ENCODE results near the gene USP13.

USP13 gene

GRCh38 chr3:179720196-179720595, 67.4 kb downstream of the USP13 start:
- Histone ChIP-seq H3K9ac (ENCODE audit: low read depth, low read length) (no peak overlapping the region), H3K4me3 (ENCODE audit: low read length) (no peak overlapping the region), H3K9me3 (ENCODE audit: insufficient read depth, low read depth, low read length) (no peaks in the 10 kb centered on the region), H3K27me3 (ENCODE audit: insufficient read depth, low read length) (no peaks in the 10 kb centered on the region), H3K4me1 (ENCODE audit: insufficient read depth, low read length) (peaks cover 18% of the 10 kb centered on the region), H3K36me3 (ENCODE audit: insufficient read depth, low read length) (peaks cover 25% of the 10 kb centered on the region), H3K27ac (ENCODE audit: low read depth, low read length) (no peak overlapping the region)
- WGBS: 79% methylated on average over 7 of the region's 8 CpGs

GRCh38 chr3:179723617-179724016, 70.8 kb downstream of the USP13 start:
- no peak overlapping the region for H3K9ac ChIP-seq (ENCODE audit: low read depth, low read length)
- H3K4me1 ChIP-seq (ENCODE audit: insufficient read depth, low read length): peaks cover 14% of the 10 kb centered on the region
- H3K9me3 ChIP-seq (ENCODE audit: insufficient read depth, low read depth, low read length): no peaks in the 10 kb centered on the region
- H3K4me3 ChIP-seq (ENCODE audit: low read length): no peak overlapping the region
- H3K36me3 ChIP-seq (ENCODE audit: insufficient read depth, low read length): peaks cover 35% of the 10 kb centered on the region
- H3K27ac ChIP-seq (ENCODE audit: low read depth, low read length): no peak overlapping the region
- H3K27me3 ChIP-seq (ENCODE audit: insufficient read depth, low read length): no peaks in the 10 kb centered on the region

GRCh38 chr3:179726075-179726699, 73.3 kb downstream of the USP13 start:
- no peaks in the 10 kb centered on the region for H3K9me3 ChIP-seq (ENCODE audit: insufficient read depth, low read depth, low read length)
- H3K27ac ChIP-seq (ENCODE audit: low read depth, low read length): no peak overlapping the region
- H3K27me3 ChIP-seq (ENCODE audit: insufficient read depth, low read length): no peaks in the 10 kb centered on the region
- no peak overlapping the region for H3K4me3 ChIP-seq (ENCODE audit: low read length)
- H3K9ac ChIP-seq (ENCODE audit: low read depth, low read length): no peak overlapping the region
- H3K4me1 ChIP-seq (ENCODE audit: insufficient read depth, low read length): no peaks in the 10 kb centered on the region
- H3K36me3 ChIP-seq (ENCODE audit: insufficient read depth, low read length): peaks cover 49% of the 10 kb centered on the region
- WGBS: 95% methylated on average over 5 of the region's 5 CpGs

GRCh38 chr3:179729086-179729485, 76.2 kb downstream of the USP13 start:
- Histone ChIP-seq H3K4me1 (ENCODE audit: insufficient read depth, low read length) (no peaks in the 10 kb centered on the region), H3K9ac (ENCODE audit: low read depth, low read length) (no peak overlapping the region), H3K9me3 (ENCODE audit: insufficient read depth, low read depth, low read length) (no peaks in the 10 kb centered on the region), H3K36me3 (ENCODE audit: insufficient read depth, low read length) (peaks cover 38% of the 10 kb centered on the region), H3K27me3 (ENCODE audit: insufficient read depth, low read length) (no peaks in the 10 kb centered on the region), H3K27ac (ENCODE audit: low read depth, low read length) (no peak overlapping the region), H3K4me3 (ENCODE audit: low read length) (no peak overlapping the region)
- WGBS: 92% methylated on average over 3 of the region's 3 CpGs

- H3K9ac ChIP-seq (ENCODE audit: low read depth, low read length): no peak overlapping the region
- H3K9me3 ChIP-seq (ENCODE audit: insufficient read depth, low read depth, low read length): no peaks in the 10 kb centered on the region
- no peak overlapping the region for H3K4me3 ChIP-seq (ENCODE audit: low read length)
- no peaks in the 10 kb centered on the region for H3K27me3 ChIP-seq (ENCODE audit: insufficient read depth, low read length)
- H3K4me1 ChIP-seq (ENCODE audit: insufficient read depth, low read length): no peaks in the 10 kb centered on the region
- H3K27ac ChIP-seq (ENCODE audit: low read depth, low read length): no peak overlapping the region
- peaks cover 38% of the 10 kb centered on the region for H3K36me3 ChIP-seq (ENCODE audit: insufficient read depth, low read length)
- 92% methylated on average over 1 of the region's 2 CpGs for WGBS
Observed at GRCh38 chr3:179729981-179730380, 77.1 kb downstream of the USP13 start.

- Histone ChIP-seq H3K27me3 (ENCODE audit: insufficient read depth, low read length) (no peaks in the 10 kb centered on the region), H3K9ac (ENCODE audit: low read depth, low read length) (no peak overlapping the region), H3K36me3 (ENCODE audit: insufficient read depth, low read length) (peaks cover 36% of the 10 kb centered on the region), H3K27ac (ENCODE audit: low read depth, low read length) (no peak overlapping the region), H3K9me3 (ENCODE audit: insufficient read depth, low read depth, low read length) (no peaks in the 10 kb centered on the region), H3K4me3 (ENCODE audit: low read length) (no peak overlapping the region), H3K4me1 (ENCODE audit: insufficient read depth, low read length) (no peaks in the 10 kb centered on the region)
- WGBS: 96% methylated on average over 3 of the region's 3 CpGs
Observed at GRCh38 chr3:179730506-179730905, 77.7 kb downstream of the USP13 start.

GRCh38 chr3:179731544-179731943, 78.7 kb downstream of the USP13 start:
- WGBS: 95% methylated on average over 9 of the region's 9 CpGs

GRCh38 chr3:179732661-179733348, 80.0 kb downstream of the USP13 start:
- Histone ChIP-seq H3K27me3 (ENCODE audit: insufficient read depth, low read length) (no peaks in the 10 kb centered on the region), H3K27ac (ENCODE audit: low read depth, low read length) (no peak overlapping the region), H3K9me3 (ENCODE audit: insufficient read depth, low read depth, low read length) (no peaks in the 10 kb centered on the region), H3K9ac (ENCODE audit: low read depth, low read length) (no peak overlapping the region), H3K4me1 (ENCODE audit: insufficient read depth, low read length) (no peaks in the 10 kb centered on the region), H3K36me3 (ENCODE audit: insufficient read depth, low read length) (peaks cover 45% of the 10 kb centered on the region), H3K4me3 (ENCODE audit: low read length) (no peak overlapping the region)
- WGBS: 95% methylated on average over 7 of the region's 7 CpGs

More at GRCh38 chr3:179731544-179731943, 78.7 kb downstream of the USP13 start:
- H3K4me3 ChIP-seq (ENCODE audit: low read length): no peak overlapping the region
- H3K27ac ChIP-seq (ENCODE audit: low read depth, low read length): no peak overlapping the region
- H3K4me1 ChIP-seq (ENCODE audit: insufficient read depth, low read length): no peaks in the 10 kb centered on the region
- peaks cover 41% of the 10 kb centered on the region for H3K36me3 ChIP-seq (ENCODE audit: insufficient read depth, low read length)
- no peak overlapping the region for H3K9ac ChIP-seq (ENCODE audit: low read depth, low read length)
- no peaks in the 10 kb centered on the region for H3K27me3 ChIP-seq (ENCODE audit: insufficient read depth, low read length)
- no peaks in the 10 kb centered on the region for H3K9me3 ChIP-seq (ENCODE audit: insufficient read depth, low read depth, low read length)

- 96% methylated on average over 4 of the region's 5 CpGs for WGBS
- no peaks in the 10 kb centered on the region for H3K9me3 ChIP-seq (ENCODE audit: insufficient read depth, low read depth, low read length)
- no peak overlapping the region for H3K4me3 ChIP-seq (ENCODE audit: low read length)
- no peak overlapping the region for H3K9ac ChIP-seq (ENCODE audit: low read depth, low read length)
- peaks cover 51% of the 10 kb centered on the region for H3K36me3 ChIP-seq (ENCODE audit: insufficient read depth, low read length)
- H3K27ac ChIP-seq (ENCODE audit: low read depth, low read length): no peak overlapping the region
- H3K4me1 ChIP-seq (ENCODE audit: insufficient read depth, low read length): no peaks in the 10 kb centered on the region
- H3K27me3 ChIP-seq (ENCODE audit: insufficient read depth, low read length): no peaks in the 10 kb centered on the region
Observed at GRCh38 chr3:179733797-179734196, 81.0 kb downstream of the USP13 start.

GRCh38 chr3:179734497-179735281, 81.8 kb downstream of the USP13 start:
- no peaks in the 10 kb centered on the region for H3K27me3 ChIP-seq (ENCODE audit: insufficient read depth, low read length)
- H3K27ac ChIP-seq (ENCODE audit: low read depth, low read length): no peak overlapping the region
- no peaks in the 10 kb centered on the region for H3K4me1 ChIP-seq (ENCODE audit: insufficient read depth, low read length)
- no peaks in the 10 kb centered on the region for H3K9me3 ChIP-seq (ENCODE audit: insufficient read depth, low read depth, low read length)
- H3K9ac ChIP-seq (ENCODE audit: low read depth, low read length): no peak overlapping the region
- H3K36me3 ChIP-seq (ENCODE audit: insufficient read depth, low read length): peaks cover 52% of the 10 kb centered on the region
- 85% methylated on average over 4 of the region's 4 CpGs for WGBS
- no peak overlapping the region for H3K4me3 ChIP-seq (ENCODE audit: low read length)

GRCh38 chr3:179735321-179735720, 82.5 kb downstream of the USP13 start:
- Histone ChIP-seq H3K27ac (ENCODE audit: low read depth, low read length) (no peak overlapping the region), H3K9ac (ENCODE audit: low read depth, low read length) (no peak overlapping the region), H3K9me3 (ENCODE audit: insufficient read depth, low read depth, low read length) (no peaks in the 10 kb centered on the region), H3K36me3 (ENCODE audit: insufficient read depth, low read length) (peaks cover 51% of the 10 kb centered on the region), H3K4me3 (ENCODE audit: low read length) (no peak overlapping the region), H3K4me1 (ENCODE audit: insufficient read depth, low read length) (no peaks in the 10 kb centered on the region), H3K27me3 (ENCODE audit: insufficient read depth, low read length) (no peaks in the 10 kb centered on the region)

All from HUES64 (cell line).